Activated T-helper 1 cell treated with anti-CD3 and anti-CD28 coated beads, Interleukin-2, amount 50 U/mL, for 16 hours (primary cell): ENCODE measurements around the gene PAX5.
A peak's percentile ranks its signal among the peaks of the same experiment; 100 is the strongest.
"Not testable (repeated sequence)": the region's sequence is repeated elsewhere in the genome, so short reads cannot be mapped to it uniquely, and the experiment has no call there.

Experiments
- DNase-seq, 2 donors: peaks; one replicate each; pipeline ENCODE4 v3.0.0-alpha.2; 2020; ENCODE audit warnings: low read depth in 1 of 2, low spot score in 1 of 2

Gene PAX5

DNA sequence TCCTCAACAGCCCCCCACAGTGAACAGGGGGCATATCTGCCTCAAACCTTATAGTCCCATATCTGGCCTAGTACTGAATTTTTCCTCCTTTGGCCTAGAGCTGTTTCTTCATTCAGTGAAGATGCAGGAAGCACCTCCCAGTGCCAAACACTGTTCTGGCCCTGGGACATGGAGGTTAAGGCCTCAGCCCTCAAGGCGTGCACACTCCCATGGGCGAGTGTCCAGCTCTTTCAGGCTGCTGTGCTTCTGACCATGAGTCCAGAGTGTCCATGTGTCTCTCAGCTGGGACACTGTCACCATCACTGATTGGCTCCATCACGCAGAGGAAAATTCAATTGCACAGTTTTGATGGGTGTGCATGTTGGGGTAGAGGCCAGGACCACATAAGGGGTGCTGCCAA lies 151.5 kb downstream of the PAX5 start:
- no peak for DNase-seq

DNA sequence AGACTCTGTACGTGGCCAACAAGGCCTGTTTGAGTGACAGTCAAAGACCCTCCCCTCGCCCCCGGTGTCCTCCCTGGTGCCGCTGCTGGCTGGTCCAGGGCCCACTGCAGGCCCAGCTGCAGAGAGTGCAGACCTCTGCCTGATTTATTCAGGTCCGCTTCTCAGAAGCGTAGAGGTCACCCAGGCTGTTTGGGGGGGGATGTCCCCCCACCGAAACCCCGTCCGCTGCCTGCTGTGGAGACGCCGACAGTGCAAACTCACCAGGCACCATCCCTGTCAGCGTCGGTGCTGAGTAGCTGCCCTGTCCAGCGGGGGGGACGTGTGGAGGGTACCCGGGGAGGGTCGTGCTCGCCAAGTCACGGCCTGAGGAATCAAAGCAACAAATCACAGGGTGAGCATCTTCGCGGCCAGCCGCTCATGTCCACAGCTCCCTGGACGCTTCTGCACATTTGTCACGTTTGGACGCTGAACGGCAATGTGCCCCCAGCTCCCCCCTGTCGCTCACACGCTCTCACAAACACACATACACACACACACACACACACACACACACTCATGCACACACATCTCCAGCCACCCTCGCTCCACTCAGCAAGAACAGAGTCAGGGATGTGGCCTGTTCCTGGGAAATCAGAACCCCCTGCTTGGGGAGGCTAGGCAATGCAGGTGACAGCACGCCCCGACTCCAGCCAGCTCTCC lies 152.2 kb downstream of the PAX5 start:
- DNase-seq = no peak

DNA sequence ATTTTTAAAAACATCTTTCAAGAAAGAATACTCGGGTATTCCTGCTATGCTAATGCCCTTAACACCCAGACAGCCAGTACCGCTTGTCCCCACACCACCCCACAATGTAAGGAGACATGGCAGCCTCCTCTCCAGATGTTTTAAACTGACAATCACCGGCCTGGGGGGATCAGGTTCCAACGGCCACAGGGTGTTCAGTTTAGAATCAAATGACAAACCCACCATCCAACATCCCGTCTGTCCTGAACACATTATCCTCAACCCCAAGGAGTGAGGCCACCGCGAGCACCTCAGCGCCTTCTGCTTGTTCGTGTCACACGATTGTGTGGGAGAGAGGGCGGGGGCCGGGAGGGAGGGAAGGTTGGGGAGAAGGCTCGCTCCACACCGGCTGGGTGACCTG lies 152.8 kb downstream of the PAX5 start:
- DNase-seq = no peak

DNA sequence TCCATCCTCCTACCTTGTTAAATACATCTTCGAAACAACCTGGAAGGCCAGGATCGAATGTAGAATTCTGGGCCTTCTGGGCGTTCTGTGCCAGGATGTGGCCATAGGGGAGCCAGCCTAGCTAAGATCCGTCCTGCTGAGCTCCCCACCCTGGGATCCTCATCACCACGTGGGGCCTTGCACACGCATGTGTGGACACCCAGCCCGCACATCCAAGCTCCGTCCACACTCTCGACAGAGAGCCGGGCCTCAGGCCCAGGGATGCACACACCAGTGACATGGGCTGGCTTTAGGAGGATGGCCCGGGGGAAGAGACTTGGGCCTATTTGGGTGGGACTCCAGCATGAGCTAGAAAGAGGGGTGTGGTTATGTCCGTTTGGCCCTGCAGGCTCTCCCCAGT lies 154.0 kb downstream of the PAX5 start:
- no peak for DNase-seq

DNA sequence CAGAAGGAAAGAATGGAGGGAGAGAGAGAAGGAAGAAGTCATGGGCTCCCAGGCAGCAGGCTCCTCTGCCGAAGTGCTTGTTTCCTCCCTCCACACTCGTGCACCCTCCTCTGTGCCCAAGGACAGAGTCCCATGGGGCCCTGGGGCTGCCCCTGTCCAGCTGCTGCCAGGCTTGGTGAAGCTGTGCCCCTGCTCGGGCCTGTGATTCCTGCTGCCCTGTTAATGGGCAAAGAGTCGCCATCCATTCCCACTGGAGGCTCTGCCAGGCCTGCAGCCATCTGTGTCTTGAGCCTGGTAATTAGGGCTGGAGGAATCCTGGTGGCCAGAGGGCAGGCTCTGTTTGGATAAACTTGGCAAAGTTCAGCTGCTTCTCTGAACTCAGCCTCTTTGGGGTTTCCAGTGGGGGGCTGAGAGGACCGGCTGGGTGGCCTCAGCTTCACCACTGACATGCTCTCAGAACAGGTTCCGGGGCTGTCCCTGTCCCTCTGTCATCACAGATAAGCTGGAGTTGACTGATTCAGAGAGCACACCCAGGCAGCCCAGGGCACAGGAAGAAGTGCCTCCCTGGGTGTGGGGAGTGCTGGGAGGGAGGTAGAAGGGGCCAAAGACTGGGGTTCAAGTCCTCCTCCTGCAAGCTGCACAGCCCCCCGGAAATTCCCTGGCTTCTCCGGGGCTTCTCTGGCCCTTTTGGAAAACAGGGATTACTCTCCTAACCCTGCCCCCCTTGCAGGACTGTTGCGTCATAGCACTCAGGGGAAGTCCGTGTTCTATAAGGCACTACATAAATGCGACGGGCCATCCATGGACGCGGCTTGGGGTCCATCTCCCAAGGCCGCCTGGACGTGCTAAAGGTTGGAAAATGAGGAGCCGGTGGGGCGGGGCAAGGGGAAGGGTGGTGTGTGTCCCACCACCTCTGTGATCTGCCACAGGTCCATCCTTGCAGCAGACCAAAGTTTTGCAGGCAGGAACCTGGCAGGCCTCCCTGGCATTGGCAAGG lies 154.8 kb downstream of the PAX5 start:
- no peak for DNase-seq

DNA sequence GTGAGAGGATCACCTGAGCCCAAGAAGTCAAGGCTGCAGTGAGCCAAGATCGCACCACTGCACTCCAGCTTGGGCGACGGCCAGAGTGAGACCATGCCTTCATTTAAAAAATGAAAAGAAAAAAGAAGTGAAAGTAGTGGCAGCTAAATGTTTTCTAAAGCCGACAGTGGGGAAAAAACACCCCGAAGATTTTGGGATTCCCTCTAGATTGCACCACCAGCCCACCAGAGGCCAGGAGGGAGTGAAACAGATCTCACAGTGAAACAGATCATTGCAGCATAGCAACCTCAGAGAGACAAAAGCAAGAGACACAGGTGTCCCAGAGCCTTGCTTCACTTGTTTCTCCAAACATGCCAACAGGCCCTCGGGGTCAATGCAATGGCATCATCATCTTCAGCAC lies 156.8 kb downstream of the PAX5 start:
- DNase-seq = no peak

DNA sequence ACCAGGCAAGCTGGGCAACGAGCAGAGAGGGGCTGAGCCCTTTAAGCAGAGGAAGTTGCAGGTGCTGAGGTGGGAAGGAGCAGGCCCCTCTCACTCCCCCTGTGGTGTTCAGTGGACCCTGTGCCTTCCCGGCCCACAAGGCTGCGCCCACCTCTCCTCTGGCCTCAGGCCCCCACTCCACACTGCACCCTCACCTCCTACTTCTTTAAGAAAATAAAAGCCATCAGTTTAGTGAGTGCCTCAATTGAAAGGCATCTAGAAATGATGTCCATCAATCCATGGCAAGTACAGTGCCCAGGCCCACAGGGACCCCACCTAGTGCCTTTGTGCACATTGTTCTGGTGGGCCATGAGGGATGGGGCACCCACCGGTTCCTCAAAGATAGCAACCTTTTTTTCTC lies 158.0 kb downstream of the PAX5 start:
- no peak for DNase-seq

DNA sequence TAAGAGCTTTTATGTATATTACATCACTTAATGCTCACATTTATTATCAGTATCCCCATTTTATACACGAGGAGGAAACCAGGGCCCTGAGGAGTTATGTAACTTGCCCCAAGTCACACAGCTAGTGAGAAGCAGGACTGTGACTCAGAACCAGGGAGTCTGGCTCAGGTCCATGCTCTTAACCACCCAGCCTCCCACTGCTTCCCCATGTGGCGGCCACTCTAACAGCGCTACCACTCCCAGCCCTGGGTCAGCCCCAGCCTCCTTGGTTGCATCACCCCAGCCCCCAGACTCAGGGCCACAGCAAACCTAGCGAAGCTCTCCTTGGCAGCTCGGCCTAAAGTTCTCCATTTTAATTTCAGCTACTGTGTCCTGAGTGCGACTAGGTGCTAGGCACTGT lies 159.1 kb downstream of the PAX5 start:
- DNase-seq = no peak

DNA sequence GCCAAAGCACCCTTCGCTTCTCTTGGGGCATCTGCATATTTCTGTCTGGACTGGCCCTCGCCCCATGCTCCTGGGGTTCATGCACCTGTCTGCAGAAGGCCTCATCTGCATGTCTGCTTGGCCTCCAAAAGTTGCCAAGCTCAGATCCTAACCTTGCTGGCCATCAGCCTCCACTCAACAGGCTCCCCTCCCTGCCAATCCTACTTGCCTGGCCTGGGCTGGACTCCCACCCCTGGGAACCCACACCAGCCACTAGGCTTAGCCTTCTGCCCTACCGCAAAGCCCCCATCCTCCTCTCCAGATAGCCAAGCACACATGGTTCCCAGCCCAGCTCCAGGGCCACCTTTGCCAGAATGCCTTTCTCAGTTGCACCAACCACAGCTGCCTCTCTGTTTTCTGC lies 159.8 kb downstream of the PAX5 start:
- DNase-seq = no peak

DNA sequence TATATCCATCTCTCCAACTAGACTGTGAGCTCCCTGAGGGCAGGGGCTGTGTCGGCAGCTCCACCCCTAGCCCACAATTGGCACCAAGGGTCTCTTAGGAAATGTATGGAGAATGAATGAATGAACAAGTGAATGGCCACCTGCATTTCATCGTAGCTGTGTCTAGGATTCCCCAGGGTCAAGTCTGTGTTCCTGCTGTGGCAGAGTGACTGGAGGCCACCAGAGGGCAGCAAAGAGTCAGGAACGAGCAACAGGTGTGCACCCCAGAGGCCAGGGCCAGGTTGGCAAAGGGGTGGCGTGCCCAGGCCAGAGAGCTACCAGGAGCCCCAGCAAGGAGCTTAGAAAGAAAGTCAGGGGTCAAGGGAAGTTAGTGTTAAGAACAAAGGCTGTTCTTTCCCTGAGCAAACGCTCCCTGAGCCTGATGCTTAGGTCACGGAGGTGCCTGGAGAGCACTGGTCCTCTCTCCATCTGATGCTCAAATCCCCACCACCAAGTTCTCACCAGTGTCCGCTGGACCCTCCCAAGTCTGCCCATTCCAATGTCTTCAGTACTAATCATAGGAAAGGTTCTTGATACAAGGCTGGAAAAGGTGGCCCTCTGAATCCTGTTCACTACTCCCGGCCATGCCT lies 160.7 kb downstream of the PAX5 start:
- DNase-seq = peak; percentile 48 to 55

DNA sequence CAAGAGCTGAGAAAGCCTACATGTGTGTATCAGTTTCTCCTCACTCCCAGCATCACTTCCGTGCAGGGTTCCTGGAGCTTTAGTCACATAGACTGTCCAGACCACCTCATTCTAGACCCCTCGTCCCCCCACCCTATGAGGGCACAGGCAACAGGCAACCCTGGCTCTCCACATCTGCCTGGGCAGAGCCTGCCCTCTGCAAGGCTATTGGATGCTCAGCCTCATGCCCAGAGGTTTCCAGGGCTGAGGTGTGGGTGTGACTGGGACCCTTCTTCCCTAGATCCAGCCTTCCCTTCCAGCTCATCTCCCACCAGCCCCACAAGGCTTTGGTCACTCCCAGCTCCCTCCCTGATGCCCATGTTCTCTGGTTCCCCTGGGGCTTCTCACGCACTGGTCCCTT lies 161.4 kb downstream of the PAX5 start:
- DNase-seq = no peak

DNA sequence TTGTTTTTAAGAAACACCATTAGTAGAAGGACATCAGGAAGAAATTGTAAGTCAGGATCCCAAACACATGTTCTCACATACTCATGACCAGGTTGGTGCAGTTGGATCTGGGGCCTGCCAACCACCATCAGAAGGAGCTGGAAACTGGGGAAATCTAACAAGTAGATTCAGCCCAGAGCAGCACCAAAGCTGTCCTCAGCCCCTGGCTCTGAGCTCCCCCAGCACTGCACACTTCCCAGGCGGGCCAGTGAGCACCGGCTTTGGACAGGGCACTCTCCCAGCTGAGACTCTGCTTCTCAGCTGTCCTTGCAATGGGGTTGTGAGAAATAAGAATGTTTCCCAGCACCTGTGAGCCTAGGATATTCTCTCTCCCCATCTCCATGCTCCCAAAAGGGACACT lies 162.5 kb downstream of the PAX5 start:
- DNase-seq = no peak

DNA sequence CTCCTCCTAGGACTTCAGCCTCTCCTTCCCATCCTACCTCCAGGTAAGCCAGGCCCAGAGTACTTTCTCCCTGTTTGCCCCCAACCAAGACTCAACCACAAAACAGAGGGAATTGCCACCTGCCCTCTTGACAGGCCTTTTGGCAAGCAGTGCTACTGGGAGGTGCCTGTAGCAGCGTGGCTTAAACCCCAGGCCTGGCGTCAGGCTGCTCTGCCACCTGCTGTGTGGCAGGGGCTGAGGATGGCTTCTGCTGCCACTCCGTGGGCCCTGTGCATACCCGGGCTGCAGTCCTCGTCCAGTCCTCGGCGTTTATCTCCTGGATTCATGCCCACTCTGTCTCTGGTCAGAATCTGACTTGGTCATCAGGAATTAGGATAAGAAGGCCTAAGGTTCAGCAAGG lies 163.1 kb downstream of the PAX5 start:
- no peak for DNase-seq

DNA sequence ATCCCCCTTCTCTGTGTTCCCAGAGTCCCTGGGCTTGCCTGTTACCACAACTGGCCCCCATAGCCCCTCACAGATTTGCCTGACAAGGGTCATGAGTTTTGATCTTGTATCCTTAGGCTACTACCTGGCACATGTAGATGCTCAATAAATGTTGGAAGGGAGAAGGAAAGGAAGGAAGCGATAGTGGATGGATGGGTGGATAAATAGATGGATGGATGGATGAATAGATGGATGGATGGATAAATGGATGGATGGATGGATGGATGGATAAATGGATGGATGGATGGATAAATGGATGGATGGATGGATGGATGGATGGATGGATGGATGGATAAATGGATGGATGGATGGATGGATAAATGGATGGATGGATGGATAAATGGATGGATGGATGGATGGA lies 164.5 kb downstream of the PAX5 start:
- not testable (repeated sequence) for DNase-seq

DNA sequence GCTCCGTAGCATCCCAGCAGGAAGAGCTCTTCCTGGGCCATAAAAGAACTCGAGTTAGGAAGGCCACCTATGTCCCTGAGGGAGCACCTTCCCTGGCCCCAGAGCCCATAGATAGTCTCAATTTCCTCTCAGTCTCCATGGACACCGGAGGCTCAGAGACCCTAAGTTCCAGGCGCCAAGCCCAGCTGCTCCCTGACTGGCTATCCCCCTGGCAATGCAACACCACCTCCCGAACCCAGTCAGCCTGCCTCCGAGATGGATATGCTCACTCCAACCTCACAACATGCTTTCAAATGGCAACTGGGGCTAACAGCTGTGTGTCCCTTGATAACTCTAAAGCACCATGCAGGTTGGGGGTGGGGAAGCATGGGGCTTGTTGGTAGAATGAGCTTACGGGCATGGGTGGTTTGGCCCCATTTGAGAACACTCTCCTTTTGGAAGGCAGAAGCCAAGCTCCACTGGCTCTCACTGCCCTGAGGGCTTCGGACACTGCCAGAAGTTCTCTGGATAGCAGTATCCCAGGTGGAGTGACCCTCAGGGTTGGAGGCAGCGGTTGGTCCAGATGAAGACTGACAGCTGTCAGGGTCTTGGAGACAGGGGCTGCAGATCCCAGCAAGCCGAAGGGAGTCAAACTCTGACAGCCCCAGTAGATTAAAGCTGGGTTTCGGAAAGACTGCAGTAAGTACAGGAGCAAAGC lies 165.3 kb downstream of the PAX5 start:
- DNase-seq = no peak

DNA sequence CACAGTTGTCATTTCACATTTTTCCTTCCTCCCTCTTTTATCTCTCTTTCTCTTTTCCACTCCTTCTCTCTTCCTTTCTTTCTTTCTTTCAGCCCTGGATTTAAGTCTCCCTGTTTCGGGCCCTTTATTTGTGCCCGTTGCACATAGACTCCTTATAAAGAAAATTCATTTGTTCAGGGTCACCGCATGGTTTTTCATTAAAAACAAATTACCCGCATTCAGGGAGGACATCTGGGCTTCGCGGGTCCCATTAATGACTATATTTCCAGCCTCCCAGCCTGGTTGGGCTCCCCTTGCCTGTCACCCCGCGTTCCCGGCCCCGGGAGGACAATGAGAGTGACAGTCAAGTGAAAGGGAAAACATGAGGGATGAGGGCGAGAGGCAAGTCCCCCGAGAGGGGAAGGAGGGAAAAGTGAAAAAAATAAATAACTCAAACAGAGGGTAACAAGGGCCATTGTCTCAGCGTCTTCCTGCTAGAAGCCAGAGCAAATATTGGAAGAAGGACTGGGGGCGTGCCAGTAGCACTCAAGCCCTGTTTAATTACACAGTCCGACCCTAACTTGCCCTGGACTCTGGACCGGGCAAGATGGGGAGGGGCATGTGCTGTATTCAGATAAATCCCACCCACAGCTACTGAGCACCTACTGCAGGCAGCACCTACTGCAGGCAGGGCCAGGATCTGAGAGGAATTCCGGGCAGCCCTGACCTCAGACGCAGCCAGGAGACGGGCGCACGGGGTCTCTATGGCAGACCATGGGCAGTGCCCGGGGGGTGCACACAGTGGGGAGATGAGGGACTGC lies 166.2 kb downstream of the PAX5 start:
- no peak for DNase-seq

DNA sequence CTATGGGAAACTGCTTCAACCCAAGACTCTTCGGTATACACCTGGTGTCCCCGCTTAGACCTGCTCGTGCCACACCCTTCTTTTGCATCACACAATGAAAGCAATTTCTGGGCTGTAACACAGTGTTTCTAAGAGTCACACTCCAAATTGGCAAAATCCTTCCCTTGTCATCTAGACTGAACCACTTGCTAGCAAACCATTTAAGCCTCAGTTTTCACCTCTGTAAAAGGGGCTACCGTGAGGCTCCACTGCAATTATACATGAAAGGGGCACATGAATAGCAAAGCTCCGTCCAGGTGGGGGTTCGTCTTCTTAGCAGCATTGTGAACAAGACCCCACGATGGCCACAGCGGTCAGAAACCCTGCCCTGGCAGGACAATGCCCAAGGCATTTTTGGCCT lies 166.8 kb downstream of the PAX5 start:
- no peak for DNase-seq

DNA sequence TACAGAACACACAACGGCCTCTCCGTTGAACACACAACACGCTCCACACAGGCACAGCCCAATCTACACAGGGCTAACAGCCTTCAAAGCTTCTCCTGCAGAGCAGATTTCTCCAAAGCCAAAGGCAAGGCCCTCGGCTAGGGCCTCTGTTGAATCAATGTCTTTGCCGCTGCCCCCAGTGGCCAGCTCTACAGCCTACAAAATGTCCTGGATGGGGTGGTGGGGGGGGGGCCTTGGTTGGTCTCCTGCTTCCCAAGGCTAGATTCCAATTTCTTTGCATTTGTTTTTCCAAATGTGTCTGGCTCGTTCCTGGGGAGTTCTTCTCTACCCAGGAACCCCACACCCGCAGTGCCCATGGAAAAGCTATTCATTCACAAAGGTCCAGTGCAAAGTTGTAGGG lies 167.2 kb downstream of the PAX5 start:
- DNase-seq = no peak

DNA sequence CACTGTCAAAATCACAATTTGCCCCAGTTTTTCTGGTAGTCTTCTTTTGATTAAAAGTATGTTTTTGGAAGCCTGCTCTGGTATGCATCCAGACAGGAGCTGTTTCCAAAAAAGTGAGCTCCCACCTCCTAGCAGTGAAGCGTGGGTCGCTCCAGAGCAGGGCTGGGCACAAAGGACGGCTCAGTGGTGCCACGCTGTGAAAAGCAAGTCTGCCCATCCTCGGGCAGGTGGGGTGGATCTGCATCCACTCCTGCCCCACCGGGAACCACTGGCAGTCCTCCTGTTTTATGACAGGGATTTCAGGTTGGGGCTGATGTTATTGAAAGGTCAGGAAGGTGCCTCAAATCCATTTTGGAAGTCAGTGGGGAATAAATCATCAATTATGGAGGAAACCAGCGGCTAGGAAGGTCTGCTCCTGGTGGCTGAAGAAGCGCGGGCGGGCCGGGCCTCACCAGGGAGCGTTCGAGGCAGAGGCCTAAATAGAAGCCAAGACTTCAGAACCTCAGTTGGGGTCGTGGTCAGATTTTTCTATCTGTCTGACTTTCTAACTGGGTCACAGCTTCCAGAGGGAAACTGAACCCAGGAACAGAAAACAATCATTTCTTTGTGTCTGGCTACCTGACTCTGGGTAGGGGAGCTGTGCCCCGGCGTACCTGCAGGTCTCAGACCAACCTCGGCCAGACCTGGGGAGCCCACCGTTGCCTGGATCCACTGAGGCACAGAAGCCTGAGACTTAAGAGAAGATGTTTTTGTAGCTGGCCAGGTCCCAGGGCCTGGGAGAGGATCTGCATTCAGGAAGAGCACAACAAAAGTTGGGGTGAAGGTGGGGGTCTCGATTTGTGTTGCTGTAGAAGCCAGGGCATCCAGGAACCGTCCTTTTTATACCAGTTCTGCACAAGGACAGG lies 168.1 kb downstream of the PAX5 start:
- no peak for DNase-seq
